GM12865 (cell line): ENCODE results near the gene ASXL3.

Source experiments
- DNase-seq: peaks from one replicate; pipeline ENCODE4 v3.0.0; 2010; ENCODE audit warnings: low read depth
- H3K4me3 ChIP-seq: 2 replicates; pipeline ENCODE4 v1.5.1; 2011; ENCODE audit warnings: mild to moderate bottlenecking, low read depth, low read length, control low read depth
- TF ChIP-seq, protein P1 (sequence below): IDR thresholded peaks from 2 replicates; pipeline ENCODE4 v1.5.1; 2011; ENCODE audit warnings: low read length, control low read depth, low read depth, inconsistent platforms; ENCODE audit not compliant: insufficient read depth; ENCODE audit errors: missing control alignments

Gene ASXL3

DNA sequence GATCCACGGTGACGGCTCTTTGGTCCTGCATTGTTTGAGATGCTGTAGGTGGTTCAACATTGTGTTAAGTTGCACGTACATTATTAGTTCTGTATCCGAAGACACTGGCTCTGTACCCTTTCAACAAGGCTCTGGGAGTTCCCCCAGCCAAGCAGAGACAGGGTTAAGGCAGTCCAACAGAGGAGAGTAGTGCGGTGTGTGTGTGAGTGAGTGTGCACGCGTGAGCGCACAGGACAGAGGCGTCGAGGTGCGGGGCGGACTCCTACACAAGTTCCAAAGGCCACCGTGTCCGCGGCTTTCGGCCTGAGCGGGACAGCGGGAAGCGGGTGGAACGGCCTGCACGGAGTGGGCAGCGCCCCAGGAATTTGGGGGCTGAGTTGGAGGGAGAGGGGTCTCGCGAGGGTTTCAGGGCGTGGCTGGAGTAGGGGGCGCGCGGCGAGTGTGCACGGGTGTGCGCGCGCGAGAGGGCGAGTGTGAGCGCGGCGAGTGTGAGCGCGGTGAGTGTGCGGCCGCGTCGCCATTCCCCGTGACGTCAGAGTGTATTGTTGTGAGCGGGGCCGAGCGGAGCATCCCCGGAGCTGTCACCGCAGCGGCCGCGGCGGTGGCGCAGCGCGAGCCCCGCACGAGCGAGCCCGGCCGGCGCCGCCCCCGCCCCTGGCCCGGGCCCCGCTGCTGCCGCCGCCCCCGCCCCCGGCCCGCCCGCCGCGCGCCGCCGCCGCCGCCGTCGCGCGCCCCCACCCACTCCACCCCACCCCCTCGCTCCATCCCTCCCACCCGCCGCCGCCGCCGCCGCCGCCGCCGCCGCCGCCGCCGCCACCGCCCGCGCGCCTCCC, at the start of gene ASXL3:
ASXL3 (plus strand) TSS at position 535 of the 833 bp plus-strand sequence. CDS start 413 bp downstream, outside the sequence.
- TF ChIP-seq, protein P1, sequence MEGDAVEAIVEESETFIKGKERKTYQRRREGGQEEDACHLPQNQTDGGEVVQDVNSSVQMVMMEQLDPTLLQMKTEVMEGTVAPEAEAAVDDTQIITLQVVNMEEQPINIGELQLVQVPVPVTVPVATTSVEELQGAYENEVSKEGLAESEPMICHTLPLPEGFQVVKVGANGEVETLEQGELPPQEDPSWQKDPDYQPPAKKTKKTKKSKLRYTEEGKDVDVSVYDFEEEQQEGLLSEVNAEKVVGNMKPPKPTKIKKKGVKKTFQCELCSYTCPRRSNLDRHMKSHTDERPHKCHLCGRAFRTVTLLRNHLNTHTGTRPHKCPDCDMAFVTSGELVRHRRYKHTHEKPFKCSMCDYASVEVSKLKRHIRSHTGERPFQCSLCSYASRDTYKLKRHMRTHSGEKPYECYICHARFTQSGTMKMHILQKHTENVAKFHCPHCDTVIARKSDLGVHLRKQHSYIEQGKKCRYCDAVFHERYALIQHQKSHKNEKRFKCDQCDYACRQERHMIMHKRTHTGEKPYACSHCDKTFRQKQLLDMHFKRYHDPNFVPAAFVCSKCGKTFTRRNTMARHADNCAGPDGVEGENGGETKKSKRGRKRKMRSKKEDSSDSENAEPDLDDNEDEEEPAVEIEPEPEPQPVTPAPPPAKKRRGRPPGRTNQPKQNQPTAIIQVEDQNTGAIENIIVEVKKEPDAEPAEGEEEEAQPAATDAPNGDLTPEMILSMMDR = no peak
- peak; percentile 7 for DNase-seq
- peak within 1 kb of the TSS; percentile 27 for H3K4me3 ChIP-seq

DNA sequence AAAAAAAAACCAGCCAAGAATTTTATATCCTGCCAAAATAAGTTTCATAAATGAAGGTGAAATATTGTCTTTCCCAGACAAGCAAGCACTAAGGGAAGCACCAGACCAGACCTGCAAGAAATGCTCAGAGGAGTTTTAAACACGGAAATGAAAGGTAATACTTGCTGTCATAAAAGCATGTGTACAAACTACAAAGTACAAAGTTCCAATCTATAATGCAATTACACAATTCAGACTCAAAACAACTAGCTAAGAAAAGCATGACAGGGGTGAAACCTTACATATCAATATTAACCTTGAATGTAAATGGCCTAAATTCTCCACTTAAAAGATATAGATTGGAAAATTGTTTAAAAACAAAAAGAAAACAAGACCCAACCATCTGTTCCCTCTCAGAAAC, 45.0 kb upstream of the ASXL3 start:
- TF ChIP-seq, protein P1 = no peak
- no peak for DNase-seq
- H3K4me3 ChIP-seq = no peak overlapping the region

DNA sequence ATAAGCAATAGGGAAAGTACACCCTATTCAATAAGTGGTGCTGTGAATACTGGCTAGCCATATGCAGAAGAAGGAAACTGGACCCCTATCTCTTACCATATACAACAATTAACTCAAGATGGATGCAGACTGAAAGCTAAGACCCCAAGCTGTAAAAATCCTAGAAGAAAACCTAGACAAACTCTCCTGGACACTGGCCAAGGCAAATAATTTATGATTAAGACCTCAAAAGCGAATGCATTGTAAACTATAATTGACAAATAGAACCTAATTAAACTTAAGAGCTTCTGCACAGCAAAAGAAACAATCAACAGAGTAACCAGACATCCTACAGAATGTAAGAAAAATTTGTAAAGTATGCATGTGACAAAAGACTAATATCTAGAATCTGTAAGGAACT, 41.1 kb upstream of the ASXL3 start:
- DNase-seq = no peak
- H3K4me3 ChIP-seq = no peak overlapping the region
- TF ChIP-seq, protein P1 = no peak

DNA sequence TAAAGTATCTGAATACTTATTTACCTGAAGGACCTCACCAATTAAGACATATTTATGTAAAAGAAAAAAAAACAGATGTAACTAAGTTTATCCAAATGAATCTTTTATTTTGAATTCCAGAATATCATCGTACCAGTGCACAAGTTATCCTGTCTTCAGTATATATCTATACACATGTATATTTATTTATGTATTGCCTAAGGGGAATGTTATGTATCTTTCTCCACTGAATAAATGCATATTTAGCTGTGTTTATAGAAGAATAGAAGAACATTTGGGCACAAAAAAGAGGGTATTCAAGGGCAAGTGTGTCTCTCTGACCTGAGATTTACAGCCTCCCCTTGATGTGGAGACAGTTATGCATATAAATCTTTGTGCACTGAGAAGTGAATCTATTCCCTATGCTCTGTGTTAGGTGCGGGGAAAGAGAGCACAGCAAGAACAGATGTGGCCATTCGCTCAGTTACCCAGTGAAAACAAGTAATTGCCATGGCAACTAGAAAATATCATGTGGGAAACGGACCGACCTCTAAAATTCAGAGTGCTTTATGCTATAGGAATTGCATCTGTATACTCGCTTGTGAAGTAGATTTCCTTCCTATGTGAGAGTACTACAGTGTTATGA, 39.5 kb upstream of the ASXL3 start:
- no peak for DNase-seq
- no peak overlapping the region for H3K4me3 ChIP-seq
- TF ChIP-seq, protein P1 = no peak

DNA sequence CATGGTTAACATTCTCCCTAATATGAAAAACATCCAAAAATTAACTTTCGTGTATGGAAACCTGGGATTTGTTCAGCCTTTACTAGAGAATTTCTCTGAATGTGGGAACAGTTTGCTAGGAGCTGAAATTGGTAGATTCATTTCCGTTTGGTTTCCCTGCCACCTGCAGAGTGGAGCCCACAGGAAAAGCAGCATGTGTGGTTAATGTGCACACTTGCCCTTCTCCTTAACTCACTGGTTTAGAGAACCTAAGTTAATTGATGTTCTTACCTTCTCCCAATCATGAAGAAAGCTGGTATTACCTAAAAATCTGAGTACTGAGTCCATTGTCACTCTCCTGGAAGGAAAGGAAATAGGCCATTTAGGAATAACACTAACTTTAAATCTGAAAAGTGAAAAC, 37.6 kb upstream of the ASXL3 start:
- no peak for DNase-seq
- TF ChIP-seq, protein P1 = no peak
- H3K4me3 ChIP-seq = no peak overlapping the region

DNA sequence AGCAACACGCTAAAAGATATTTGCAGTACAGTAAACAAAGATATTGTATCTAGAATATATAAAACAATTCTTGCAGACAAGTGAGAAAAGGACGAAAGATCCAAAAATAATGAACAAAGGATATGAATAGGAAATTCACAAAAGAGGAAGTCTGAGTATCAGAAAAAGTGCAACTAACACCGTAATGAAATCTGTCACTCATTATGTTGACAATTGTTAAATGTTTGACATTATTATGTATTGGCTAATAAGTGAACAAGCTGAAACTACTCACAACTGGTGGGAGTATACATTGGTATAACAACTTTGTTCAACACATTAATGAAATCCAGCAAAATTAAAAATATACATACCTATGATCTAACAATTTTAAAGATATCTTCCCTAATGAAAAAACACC, 36.7 kb upstream of the ASXL3 start:
- H3K4me3 ChIP-seq = no peak overlapping the region
- TF ChIP-seq, protein P1 = no peak
- DNase-seq = no peak
